Hepatocyte (in vitro differentiated cells): ENCODE measurements around the gene TIMM50. TPM values are rescaled to one million over a fixed set of nuclear protein-coding genes. Genes with fewer than 3 reads are reported as not detected.

Experiments used
- DNase-seq: peaks from one replicate; pipeline ENCODE4 v3.0.0-alpha.2; 2016; ENCODE audit warnings: low spot score
- H2AFZ ChIP-seq: fragments of 200-600 bp; sonication (generic); 2 replicates; pipeline ENCODE4 v1.6.0; 2016; ENCODE audit warnings: antibody characterized with exemption, mild to moderate bottlenecking
- H3K27ac ChIP-seq: fragments of 200-600 bp; sonication (generic); 2 replicates; pipeline ENCODE4 v1.5.1; 2016; ENCODE audit warnings: mild to moderate bottlenecking
- H3K27me3 ChIP-seq: fragments of 200-600 bp; sonication (generic); 2 replicates; pipeline ENCODE4 v1.6.1; 2016
- H3K36me3 ChIP-seq: fragments of 200-600 bp; sonication (generic); replicated peaks from 2 replicates; pipeline ENCODE4 v1.5.1; 2016; ENCODE audit warnings: low read depth; ENCODE audit not compliant: insufficient read depth
- H3K4me1 ChIP-seq: fragments of 200-600 bp; sonication (generic); 2 replicates; pipeline ENCODE4 v1.5.1; 2016; ENCODE audit warnings: mild to moderate bottlenecking, moderate library complexity; ENCODE audit not compliant: insufficient read depth
- H3K4me2 ChIP-seq: fragments of 200-600 bp; sonication (generic); 2 replicates; pipeline ENCODE4 v1.6.0; 2016
- H3K4me3 ChIP-seq: fragments of 200-600 bp; sonication (generic); 2 replicates; pipeline ENCODE4 v1.5.1; 2016; ENCODE audit warnings: mild to moderate bottlenecking
- H3K79me2 ChIP-seq: fragments of 200-600 bp; sonication (generic); 2 replicates; pipeline ENCODE4 v1.6.0; 2017; ENCODE audit warnings: mild to moderate bottlenecking
- H3K9me2 ChIP-seq: fragments of 200-600 bp; sonication (generic); replicated peaks from 2 replicates; pipeline ENCODE4 v1.6.0; 2017; ENCODE audit warnings: mild to moderate bottlenecking; ENCODE audit not compliant: insufficient read depth
- H3K9me3 ChIP-seq: fragments of 200-600 bp; sonication (generic); 2 replicates; pipeline ENCODE4 v1.5.1; 2016; ENCODE audit warnings: low read depth, mild to moderate bottlenecking
- H4K20me1 ChIP-seq: fragments of 200-600 bp; sonication (generic); 2 replicates; pipeline ENCODE4 v1.6.0; 2016; ENCODE audit warnings: mild to moderate bottlenecking; ENCODE audit not compliant: insufficient read depth, poor library complexity, severe bottlenecking
- CTCF ChIP-seq: fragments of 200-600 bp; sonication (generic); IDR thresholded peaks from 2 replicates; pipeline ENCODE4 v1.5.1; 2016; ENCODE audit warnings: antibody characterized with exemption, mild to moderate bottlenecking; ENCODE audit not compliant: poor library complexity
- EZH2 ChIP-seq: fragments of 200-600 bp; sonication (generic); IDR thresholded peaks from 2 replicates; pipeline ENCODE4 v1.6.1; 2016; ENCODE audit warnings: antibody characterized with exemption, mild to moderate bottlenecking, borderline replicate concordance
- EZH2phosphoT487 ChIP-seq: fragments of 200-600 bp; sonication (generic); IDR thresholded peaks from one replicate; pipeline ENCODE4 v1.6.1; 2018; ENCODE audit warnings: antibody characterized with exemption, mild to moderate bottlenecking, low read depth, moderate library complexity; ENCODE audit not compliant: unreplicated experiment, severe bottlenecking
- whole genome bisulfite sequencing: methylation state at CpG from one replicate; pipeline ENCODE4 v1.1.6; 2016; ENCODE audit warnings: low lambda C conversion rate; ENCODE audit errors: missing lambda C conversion rate; 5-methylcytosine and 5-hydroxymethylcytosine counted together
- polyA plus RNA-seq: library from polyadenylated mRNA; unstranded; fragments of >200 nt; fragmentation: Nextera tagmentation; extraction: Ambion mirVana; gene quantifications from 2 replicates; pipeline ENCODE4 v1.2.1, GENCODE V29; 2016
- total RNA-seq: library from RNA; depleted of rRNA; stranded (reverse); fragments of >200 nt; gene quantifications from 2 replicates; pipeline ENCODE4 v1.2.3, GENCODE V29; 2014

The TIMM50 gene
- total and polyA plus RNA-seq, 2 experiments from 2014 or later: 57.2 to 61.7 TPM

DNA sequence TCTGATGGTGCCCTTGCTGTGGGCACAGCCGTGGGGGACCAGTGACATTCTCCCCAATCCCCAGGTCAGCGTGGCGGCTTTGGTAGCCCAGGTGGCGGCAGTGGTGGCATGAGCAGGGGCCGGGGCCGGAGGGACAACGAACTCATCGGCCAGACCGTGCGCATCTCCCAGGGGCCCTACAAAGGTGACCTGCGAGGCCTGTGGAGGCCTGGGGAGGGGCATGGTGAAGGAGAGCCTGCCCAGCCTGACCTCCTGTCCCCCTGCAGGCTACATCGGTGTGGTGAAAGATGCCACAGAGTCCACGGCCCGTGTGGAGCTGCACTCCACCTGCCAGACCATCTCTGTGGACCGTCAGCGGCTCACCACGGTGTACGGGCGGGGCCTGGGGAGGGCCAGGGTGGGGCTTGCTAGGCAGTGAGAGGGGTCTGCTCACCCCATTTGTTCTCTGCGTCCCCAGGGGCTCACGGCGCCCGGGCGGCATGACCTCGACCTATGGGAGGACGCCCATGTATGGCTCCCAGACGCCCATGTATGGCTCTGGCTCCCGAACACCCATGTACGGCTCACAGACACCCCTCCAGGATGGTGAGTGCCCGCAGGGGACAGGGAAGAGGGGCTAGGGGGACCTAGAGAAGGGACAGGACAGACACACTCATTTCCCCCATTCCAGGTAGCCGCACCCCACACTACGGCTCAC is 7.7 kb upstream of the TIMM50 start:
- Histone ChIP-seq H3K27me3 (no peaks in the 10 kb centered on the region), H3K9me3 (no peaks in the 10 kb centered on the region), H3K4me1 (no peaks in the 10 kb centered on the region), H4K20me1 (no peaks in the 10 kb centered on the region), H3K27ac (no peak overlapping the region), H2AFZ (no peak overlapping the region), H3K9me2 (no peaks in the 10 kb centered on the region), H3K36me3 (no peaks in the 10 kb centered on the region), H3K79me2 (no peaks in the 10 kb centered on the region), H3K4me3 (no peak overlapping the region), H3K4me2 (no peak overlapping the region)
- DNase-seq: no peak
- WGBS: 90% methylated on average over 25 of the region's 32 CpGs
- TF ChIP-seq EZH2 (no peak), CTCF (no peak), EZH2phosphoT487 (no peak)

DNA sequence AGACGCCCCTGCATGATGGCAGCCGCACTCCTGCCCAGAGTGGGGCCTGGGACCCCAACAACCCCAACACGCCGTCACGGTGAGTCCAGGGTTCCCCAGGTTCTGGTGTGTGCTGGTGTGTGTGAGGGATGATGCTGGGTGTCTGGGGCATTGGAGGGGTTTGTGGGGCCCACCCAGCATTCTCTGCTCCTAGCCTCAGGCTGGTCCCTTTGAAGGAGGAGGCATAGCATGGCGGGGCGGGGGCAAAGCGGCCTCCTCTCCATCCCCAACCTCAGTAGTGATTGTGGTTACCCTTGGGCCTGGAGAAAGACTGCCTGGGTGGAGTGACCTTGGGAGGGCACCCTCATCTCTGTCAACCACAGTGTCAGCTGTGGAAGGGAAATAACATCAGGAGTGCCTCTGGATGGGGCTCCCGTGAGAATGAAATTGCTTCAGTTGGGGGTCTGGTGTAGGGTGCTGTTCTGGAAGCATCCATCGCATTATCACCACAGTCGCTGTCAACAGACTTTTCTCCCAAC is 7.1 kb upstream of the TIMM50 start:
- no peaks in the 10 kb centered on the region for H4K20me1 ChIP-seq
- TF ChIP-seq CTCF: no peak
- TF ChIP-seq EZH2: no peak
- TF ChIP-seq EZH2phosphoT487: no peak
- no peaks in the 10 kb centered on the region for H3K9me2 ChIP-seq
- no peaks in the 10 kb centered on the region for H3K27me3 ChIP-seq
- H3K79me2 ChIP-seq: no peaks in the 10 kb centered on the region
- no peak overlapping the region for H3K27ac ChIP-seq
- 94% methylated on average over 11 of the region's 11 CpGs for WGBS
- no peaks in the 10 kb centered on the region for H3K9me3 ChIP-seq
- H3K4me2 ChIP-seq: no peak overlapping the region
- H3K36me3 ChIP-seq: no peaks in the 10 kb centered on the region
- H3K4me1 ChIP-seq: no peaks in the 10 kb centered on the region
- H2AFZ ChIP-seq: no peak overlapping the region
- no peak overlapping the region for H3K4me3 ChIP-seq
- DNase-seq: no peak

GRCh38 chr19:39474139-39474620 is 6.5 kb upstream of the TIMM50 start:
- no peak overlapping the region for H3K27ac ChIP-seq
- TF ChIP-seq CTCF (peak; percentile 82), EZH2 (no peak)
- H3K9me3 ChIP-seq: no peaks in the 10 kb centered on the region
- peak; percentile 74 for DNase-seq
- H2AFZ ChIP-seq: no peak overlapping the region
- WGBS: 57% methylated on average over 8 of the region's 9 CpGs
- no peaks in the 10 kb centered on the region for H3K4me1 ChIP-seq
- H3K4me2 ChIP-seq: no peak overlapping the region
- H3K36me3 ChIP-seq: no peaks in the 10 kb centered on the region
- H3K79me2 ChIP-seq: no peaks in the 10 kb centered on the region
- no peaks in the 10 kb centered on the region for H3K9me2 ChIP-seq
- H3K4me3 ChIP-seq: no peak overlapping the region
- H4K20me1 ChIP-seq: no peaks in the 10 kb centered on the region
- no peaks in the 10 kb centered on the region for H3K27me3 ChIP-seq
